Lower leg skin (tissue), 4 donors: ENCODE results near the gene PBX1. TPM values are rescaled to one million over a fixed set of nuclear protein-coding genes. Genes with fewer than 3 reads are reported as not detected.

ENCODE experiments used
- DNase-seq, 2 donors: peaks; one replicate each; pipeline ENCODE4 v3.0.0-alpha.2; 2019; ENCODE audit warnings: low spot score in 2 of 2
- H3K4me3 ChIP-seq: fragments of 200-600 bp; sonication (generic); 2 replicates; pipeline ENCODE4 v1.5.1; 2017; ENCODE audit warnings: mild to moderate bottlenecking, low read depth; ENCODE audit not compliant: poor library complexity, severe bottlenecking
- POLR2A ChIP-seq, 2 donors: fragments of 450-650 bp; IDR thresholded peaks; one replicate each; pipeline ENCODE4 v1.6.1; 2016 to 2017; ENCODE audit warnings: antibody characterized with exemption in 2 of 2, mild to moderate bottlenecking in 1 of 2, moderate library complexity in 1 of 2
- WGBS, 2 donors: methylation state at CpG; one replicate each; pipeline ENCODE4 v1.1.5; 2018; 5-methylcytosine and 5-hydroxymethylcytosine counted together
- intact Hi-C: fragments of 100-400 bp; cut with DNase I; formaldehyde crosslinking; loops from one replicate; pipeline ENCODE4 v1.15.0; 2023; ENCODE audit warnings: low total_unique reads
- total RNA-seq, 4 donors: library from RNA; depleted of rRNA; stranded (reverse); fragments of >200 nt; gene quantifications; one replicate each; pipeline ENCODE4 v1.1.0, GENCODE V29; 2016
- TF ChIP-seq, protein P1 (sequence below), 3 donors: fragments of 450-650 bp; IDR thresholded peaks; one replicate each; pipeline ENCODE4 v1.5.1; 2016; ENCODE audit warnings: antibody characterized with exemption in 3 of 3, mild to moderate bottlenecking in 3 of 3, moderate library complexity in 2 of 3

Gene PBX1
- total RNA-seq, 4 donors from 2014 or later, result 10.0 to 24.1 (median 15.4) TPM

DNA sequence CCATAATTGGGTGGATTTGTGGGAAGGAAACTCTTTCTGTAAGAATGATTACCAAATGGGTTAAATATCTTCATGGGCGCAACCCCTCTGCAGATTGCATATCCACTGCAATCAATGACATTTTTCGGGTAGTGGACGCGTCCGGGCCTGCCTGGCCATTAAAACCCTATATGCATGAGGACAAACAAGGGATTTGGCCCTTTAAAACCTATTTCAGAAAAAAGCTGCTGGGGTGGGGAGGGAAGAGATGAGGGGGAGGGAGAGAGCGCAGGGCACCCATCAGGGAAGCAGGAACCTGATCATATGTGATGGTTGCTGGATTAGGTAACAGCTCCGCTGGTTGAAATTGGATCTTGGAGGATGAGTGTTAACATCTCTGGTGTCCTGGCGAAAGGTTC lies 228.8 kb downstream of the PBX1 start:
- H3K4me3 ChIP-seq, result no peak overlapping the region
- no peak for DNase-seq
- no peak for TF ChIP-seq POLR2A (IDR thresholded peaks at IDR 0.05)
- TF ChIP-seq, protein P1, sequence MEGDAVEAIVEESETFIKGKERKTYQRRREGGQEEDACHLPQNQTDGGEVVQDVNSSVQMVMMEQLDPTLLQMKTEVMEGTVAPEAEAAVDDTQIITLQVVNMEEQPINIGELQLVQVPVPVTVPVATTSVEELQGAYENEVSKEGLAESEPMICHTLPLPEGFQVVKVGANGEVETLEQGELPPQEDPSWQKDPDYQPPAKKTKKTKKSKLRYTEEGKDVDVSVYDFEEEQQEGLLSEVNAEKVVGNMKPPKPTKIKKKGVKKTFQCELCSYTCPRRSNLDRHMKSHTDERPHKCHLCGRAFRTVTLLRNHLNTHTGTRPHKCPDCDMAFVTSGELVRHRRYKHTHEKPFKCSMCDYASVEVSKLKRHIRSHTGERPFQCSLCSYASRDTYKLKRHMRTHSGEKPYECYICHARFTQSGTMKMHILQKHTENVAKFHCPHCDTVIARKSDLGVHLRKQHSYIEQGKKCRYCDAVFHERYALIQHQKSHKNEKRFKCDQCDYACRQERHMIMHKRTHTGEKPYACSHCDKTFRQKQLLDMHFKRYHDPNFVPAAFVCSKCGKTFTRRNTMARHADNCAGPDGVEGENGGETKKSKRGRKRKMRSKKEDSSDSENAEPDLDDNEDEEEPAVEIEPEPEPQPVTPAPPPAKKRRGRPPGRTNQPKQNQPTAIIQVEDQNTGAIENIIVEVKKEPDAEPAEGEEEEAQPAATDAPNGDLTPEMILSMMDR (IDR thresholded peaks at IDR 0.05), result no peak
- 72 to 73% methylated on average over 8 of the region's 8 CpGs for WGBS, 2 donors
- intact Hi-C loops, result no loop called here

DNA sequence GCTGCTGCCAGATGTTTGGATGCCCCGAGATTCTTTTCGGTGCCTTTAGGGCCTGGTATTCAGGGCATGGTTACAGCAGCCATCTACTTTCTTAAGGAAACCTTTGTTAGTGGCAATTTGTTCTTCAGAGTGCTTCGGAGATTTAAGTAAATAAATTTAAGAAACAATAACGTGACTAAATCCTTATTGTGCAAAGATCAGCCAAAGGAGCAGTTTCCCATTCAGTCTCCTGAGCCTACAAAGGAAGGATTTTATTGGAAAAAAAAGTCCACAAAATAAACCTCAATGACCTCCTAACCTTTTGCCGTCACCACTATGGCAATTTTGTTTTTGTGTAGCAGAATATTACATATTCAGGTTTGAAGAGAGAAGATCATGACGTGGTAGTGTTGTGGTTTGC lies 231.1 kb downstream of the PBX1 start:
- H3K4me3 ChIP-seq, result no peak overlapping the region
- no peak for TF ChIP-seq POLR2A (IDR thresholded peaks at IDR 0.05)
- TF ChIP-seq, protein P1 (IDR thresholded peaks at IDR 0.05), result no peak
- 59 to 67% methylated on average over 6 of the region's 6 CpGs for WGBS, 2 donors
- intact Hi-C loops, result no loop called here
- no peak for DNase-seq

- intact Hi-C loops, result no loop called here
- WGBS, 2 donors, result 92 to 94% methylated on average over 21 of the region's 21 CpGs
- no peak for DNase-seq
Observed at GRCh38 chr1:164792410-164793004, 233.5 kb downstream of the PBX1 start.

DNA sequence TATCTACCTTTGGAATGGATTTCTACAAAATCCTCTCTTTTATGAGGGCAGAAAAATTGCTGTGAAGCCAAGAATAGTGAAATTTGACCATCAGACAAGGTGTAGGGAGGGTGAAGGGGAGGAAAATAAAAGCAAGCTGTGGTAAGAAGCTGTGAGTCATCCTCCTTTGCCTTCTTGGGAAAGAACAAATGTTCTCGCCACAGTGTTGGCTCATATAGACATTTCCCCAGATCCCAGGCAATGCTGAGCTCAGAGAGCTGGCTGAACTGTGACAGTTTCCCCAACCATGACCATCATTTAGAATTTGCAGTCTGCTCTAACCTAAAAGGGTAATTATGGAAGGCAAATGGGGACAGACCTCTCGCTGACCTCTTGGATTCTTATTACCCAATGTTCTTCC lies 235.4 kb downstream of the PBX1 start:
- intact Hi-C loops, result no loop called here
- peak in 1 of 2 donors; percentile 65 for DNase-seq
- TF ChIP-seq POLR2A (IDR thresholded peaks at IDR 0.05), result no peak
- TF ChIP-seq, protein P1 (IDR thresholded peaks at IDR 0.05), result no peak
- H3K4me3 ChIP-seq, result no peak overlapping the region
- WGBS, 2 donors, result 53 to 63% methylated on average over 2 of the region's 2 CpGs

More at GRCh38 chr1:164792410-164793004, 233.5 kb downstream of the PBX1 start:
- TF ChIP-seq, protein P1 (IDR thresholded peaks at IDR 0.05), result no peak
- TF ChIP-seq POLR2A (IDR thresholded peaks at IDR 0.05), result no peak
- H3K4me3 ChIP-seq, result no peak overlapping the region

GRCh38 chr1:164796916-164797315 lies 237.9 kb downstream of the PBX1 start:
- H3K4me3 ChIP-seq, result no peak overlapping the region
- 73 to 77% methylated on average over 2 of the region's 2 CpGs for WGBS, 2 donors
- intact Hi-C loops, result no loop called here
- no peak for DNase-seq
- TF ChIP-seq POLR2A (IDR thresholded peaks at IDR 0.05), result no peak
- TF ChIP-seq, protein P1 (IDR thresholded peaks at IDR 0.05), result no peak

- no peak for DNase-seq
- WGBS, 2 donors, result 68 to 75% methylated on average over 6 of the region's 6 CpGs
- TF ChIP-seq POLR2A (IDR thresholded peaks at IDR 0.05), result no peak
- TF ChIP-seq, protein P1 (IDR thresholded peaks at IDR 0.05), result no peak
- no peak overlapping the region for H3K4me3 ChIP-seq
- intact Hi-C loops, result no loop called here
Observed at GRCh38 chr1:164801246-164801731, 242.3 kb downstream of the PBX1 start.
